ENCODE data around the gene ATAT1.

Gene ATAT1

DNA sequence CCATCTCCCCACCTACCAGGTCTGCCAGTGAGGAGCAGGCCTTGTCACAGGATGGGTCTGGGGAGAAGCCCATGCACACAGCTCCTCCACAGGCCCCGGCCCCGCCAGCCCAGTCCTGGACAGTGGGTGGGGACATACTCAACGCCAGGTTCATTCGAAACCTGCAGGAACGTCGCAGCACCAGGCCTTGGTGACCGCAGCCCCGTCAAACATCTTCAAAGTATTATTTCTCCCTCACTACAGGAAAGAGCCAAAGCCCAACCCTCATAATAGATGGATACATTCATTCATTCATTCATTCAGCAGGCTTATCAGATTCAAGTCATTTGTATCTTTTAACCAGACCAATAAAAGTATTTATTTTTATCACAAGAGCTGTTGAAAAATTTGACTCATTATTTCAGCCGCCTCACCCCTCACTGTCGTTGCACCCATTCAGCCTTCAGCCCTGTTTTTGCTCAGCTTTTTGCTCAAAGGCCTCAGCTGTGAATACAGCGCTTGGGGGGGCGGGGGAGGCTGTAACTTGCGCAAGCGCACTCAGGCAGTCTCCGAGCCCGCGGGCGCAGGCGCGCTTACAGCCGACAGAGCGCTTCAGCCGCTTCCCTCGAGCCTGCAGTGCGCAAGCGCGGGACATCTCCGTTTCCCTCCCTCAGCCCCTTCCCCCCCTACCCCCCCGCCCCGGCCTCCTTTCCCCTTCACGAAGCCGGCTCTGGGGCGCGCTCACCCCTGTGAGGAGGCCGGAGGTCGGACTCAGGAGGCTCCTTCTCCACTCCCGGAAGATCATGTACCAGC, 20.0 kb downstream of the ATAT1 start, which contains the start of gene C6orf136:
C6orf136 (plus strand) TSS at position 684 of the 792 bp plus-strand sequence; CDS start at position 783, 99 bp downstream.
- TF ChIP-seq, protein P1, sequence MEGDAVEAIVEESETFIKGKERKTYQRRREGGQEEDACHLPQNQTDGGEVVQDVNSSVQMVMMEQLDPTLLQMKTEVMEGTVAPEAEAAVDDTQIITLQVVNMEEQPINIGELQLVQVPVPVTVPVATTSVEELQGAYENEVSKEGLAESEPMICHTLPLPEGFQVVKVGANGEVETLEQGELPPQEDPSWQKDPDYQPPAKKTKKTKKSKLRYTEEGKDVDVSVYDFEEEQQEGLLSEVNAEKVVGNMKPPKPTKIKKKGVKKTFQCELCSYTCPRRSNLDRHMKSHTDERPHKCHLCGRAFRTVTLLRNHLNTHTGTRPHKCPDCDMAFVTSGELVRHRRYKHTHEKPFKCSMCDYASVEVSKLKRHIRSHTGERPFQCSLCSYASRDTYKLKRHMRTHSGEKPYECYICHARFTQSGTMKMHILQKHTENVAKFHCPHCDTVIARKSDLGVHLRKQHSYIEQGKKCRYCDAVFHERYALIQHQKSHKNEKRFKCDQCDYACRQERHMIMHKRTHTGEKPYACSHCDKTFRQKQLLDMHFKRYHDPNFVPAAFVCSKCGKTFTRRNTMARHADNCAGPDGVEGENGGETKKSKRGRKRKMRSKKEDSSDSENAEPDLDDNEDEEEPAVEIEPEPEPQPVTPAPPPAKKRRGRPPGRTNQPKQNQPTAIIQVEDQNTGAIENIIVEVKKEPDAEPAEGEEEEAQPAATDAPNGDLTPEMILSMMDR (conservative IDR thresholded peaks at IDR 0.05; ENCODE audit: control insufficient read depth, insufficient read depth, low read depth, low read length), result no peak
- H3K4me3 ChIP-seq (ENCODE audit: control insufficient read depth, low read depth, low read length), result peak within 1 kb of the TSS; percentile 80
- DNase-seq (ENCODE audit: low read depth), result peak; percentile 88

DNA sequence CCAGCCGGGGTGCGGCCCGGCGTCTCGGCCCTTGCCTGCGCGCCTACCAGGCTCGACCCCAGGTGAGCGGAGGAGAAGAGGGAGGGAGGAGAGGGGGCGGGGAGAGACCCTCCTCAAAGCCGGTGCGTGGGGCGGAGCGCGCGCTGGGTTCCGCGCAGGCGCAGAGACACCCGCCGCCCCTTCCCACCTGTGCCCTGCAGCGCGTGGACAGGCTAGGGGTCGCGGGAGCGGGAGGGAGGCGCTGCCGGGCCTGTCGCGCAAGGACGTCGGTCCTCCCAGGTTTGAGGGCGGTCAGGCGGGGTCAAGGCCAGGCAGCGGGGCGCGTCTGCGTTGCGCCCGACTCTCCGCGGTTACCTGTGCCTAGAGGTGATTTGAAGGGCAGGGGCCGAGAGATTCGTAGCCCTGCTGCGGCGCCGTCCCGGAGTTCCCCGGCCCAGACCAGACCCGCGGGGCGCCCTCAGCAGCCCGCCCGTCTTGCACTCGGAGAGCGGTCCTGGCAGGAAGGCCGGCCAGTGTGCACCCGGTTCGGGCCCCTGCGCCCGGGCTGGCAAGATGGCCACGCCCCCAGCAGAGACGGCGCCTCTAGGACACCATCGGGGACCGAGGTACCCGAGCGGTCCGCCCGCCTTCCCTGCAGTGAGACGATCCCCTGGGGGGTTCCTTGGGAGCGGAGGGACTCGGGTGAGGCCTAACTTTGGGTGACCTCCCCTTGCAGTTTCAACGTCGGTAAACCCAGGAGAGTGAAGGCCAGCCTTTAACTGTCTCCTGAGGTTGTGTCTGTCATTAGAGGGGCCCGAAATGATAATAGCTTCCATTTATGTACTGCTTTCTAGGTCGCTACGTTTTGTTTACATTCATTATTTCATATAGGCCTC, 20.8 kb downstream of the ATAT1 start:
- peak; percentile 23 for DNase-seq (ENCODE audit: low read depth)
- TF ChIP-seq, protein P1 (conservative IDR thresholded peaks at IDR 0.05; ENCODE audit: control insufficient read depth, insufficient read depth, low read depth, low read length), result no peak
- H3K4me3 ChIP-seq (ENCODE audit: control insufficient read depth, low read depth, low read length), result peak overlapping the region; percentile 80

DNA sequence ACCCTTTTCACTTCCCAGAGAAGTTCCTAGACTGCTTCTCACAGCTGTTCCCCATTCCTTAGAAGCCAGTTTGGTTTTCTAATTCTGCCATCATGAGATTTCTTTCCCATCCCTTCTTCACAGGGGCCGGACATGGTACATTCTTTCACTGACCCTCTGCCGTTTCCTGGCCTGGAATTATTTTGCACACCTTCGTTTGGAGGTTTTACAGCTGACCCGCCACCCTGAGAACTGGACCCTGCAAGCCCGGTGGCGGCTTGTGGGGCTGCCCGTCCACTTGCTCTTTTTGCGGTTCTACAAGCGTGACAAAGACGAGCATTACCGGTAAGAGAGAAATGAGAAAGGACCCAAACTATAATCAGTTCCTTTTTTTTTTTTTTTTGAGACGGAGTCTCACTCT, 24.5 kb downstream of the ATAT1 start:
- H3K4me3 ChIP-seq (ENCODE audit: control insufficient read depth, low read depth, low read length), result no peak overlapping the region
- TF ChIP-seq, protein P1 (conservative IDR thresholded peaks at IDR 0.05; ENCODE audit: control insufficient read depth, insufficient read depth, low read depth, low read length), result no peak
- no peak for DNase-seq (ENCODE audit: low read depth)

DNA sequence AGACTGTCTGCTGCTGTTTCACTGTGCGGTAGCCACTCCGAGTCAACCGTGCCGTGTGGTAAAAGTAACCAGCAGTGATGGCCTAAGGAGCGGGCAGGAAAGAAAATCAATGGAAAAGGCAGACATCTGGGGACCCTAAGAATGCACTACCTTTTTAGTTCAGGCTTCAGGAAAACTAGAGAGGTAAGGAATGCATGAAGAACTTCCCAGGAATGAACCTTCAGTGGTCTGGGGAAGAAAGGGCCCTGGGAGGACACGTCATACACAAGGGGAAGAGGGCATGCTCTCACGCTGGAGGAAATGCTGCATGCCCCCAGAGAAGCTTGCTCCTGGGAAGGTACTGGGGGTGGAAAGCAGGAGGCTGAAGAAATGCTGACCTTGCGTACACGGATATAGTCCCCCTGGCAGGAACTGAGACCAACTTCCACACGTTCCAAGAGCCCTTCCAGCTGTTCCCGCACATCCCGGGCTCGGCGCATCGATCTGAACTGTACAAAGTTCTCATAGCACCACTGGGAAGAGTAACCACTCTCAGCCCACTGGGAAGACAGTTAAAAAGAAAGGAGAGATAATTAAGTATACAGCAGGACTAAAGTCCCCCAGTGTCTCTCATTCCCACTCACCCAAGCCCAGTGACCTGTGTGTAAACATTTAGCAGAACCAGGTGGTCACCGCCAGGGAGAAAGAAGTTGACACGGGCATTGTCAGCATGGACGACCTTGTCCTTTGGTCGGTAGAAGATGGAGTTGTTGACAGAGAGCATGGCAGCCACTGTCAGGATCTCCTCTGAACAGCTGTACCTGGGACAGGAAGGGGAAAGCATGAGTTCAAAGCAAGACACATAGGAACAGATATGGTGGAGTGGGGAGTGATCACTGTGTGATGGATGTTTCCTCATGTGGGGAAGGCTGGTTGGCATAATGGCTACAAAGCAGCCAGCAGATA, 28.4 kb downstream of the ATAT1 start:
- H3K4me3 ChIP-seq (ENCODE audit: control insufficient read depth, low read depth, low read length), result no peak overlapping the region
- no peak for DNase-seq (ENCODE audit: low read depth)
- TF ChIP-seq, protein P1 (conservative IDR thresholded peaks at IDR 0.05; ENCODE audit: control insufficient read depth, insufficient read depth, low read depth, low read length), result no peak

DNA sequence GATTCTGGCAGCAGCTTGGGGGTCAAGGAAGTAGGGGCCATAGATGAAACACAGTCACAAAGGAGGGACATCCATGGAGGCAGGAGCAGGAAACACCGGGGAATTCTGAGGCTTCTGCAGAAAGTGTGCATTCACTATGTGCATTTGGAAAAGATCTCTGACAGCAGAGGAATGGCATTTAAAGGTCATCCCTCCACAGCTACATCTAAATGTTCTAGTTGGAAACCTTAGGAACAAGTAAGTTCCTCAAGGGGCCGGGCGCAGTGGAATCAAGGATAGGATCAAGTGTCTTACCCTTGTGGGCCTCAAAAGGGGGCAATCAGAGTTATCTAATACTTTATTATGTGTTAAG, 29.0 kb downstream of the ATAT1 start:
- H3K4me3 ChIP-seq (ENCODE audit: control insufficient read depth, low read depth, low read length), result no peak overlapping the region
- DNase-seq (ENCODE audit: low read depth), result no peak
- TF ChIP-seq, protein P1 (conservative IDR thresholded peaks at IDR 0.05; ENCODE audit: control insufficient read depth, insufficient read depth, low read depth, low read length), result no peak

DNA sequence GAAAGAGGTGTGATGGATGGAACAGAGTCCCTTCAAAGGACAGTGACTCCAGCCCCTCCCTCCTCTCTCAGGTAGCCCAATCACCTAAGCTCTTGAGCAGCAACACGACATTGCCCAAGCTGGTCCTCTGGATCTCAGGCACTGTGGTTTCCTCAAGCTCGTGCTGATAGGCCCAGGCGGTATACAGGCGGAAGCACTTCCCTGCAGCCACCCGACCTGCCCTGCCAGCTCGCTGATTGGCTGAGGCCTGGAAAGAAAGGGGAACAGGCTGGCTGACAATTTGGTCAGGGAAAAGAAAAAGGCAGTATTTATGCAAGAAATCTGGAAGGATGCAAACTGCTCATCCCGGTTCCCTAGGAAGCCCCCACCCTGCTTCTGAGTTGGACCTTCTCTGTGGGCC, 29.8 kb downstream of the ATAT1 start:
- no peak for DNase-seq (ENCODE audit: low read depth)
- H3K4me3 ChIP-seq (ENCODE audit: control insufficient read depth, low read depth, low read length), result no peak overlapping the region
- TF ChIP-seq, protein P1 (conservative IDR thresholded peaks at IDR 0.05; ENCODE audit: control insufficient read depth, insufficient read depth, low read depth, low read length), result no peak
